AG04450 (cell line): ENCODE measurements around the gene STOM. TPM values are rescaled to one million over a fixed set of nuclear protein-coding genes. Genes with fewer than 3 reads are reported as not detected.

Source experiments
- CTCF ChIA-PET: fragments of 300-600, 350-600 bp; formaldehyde crosslinking; extraction: SDS; loops from one replicate; lab custom pipeline; 2022; ENCODE audit warnings: antibody characterized with exemption, inconsistent platforms; lab: Charles Lee
- POLR2A ChIA-PET: fragments of 350-600 bp; formaldehyde crosslinking; extraction: SDS; loops from one replicate; lab custom pipeline; 2021; ENCODE audit warnings: antibody characterized with exemption, inconsistent platforms; lab: Yijun Ruan, JAX
- DNase-seq: peaks from one replicate; pipeline ENCODE4 v3.0.0-alpha.2; 2011; ENCODE audit warnings: low read depth, low spot score
- H3K27ac ChIP-seq: one replicate; pipeline ENCODE4 v1.5.1; 2012; ENCODE audit warnings: low read depth, low read length, control low read depth
- H3K27me3 ChIP-seq: one replicate; pipeline ENCODE4 v1.6.0; 2012; ENCODE audit warnings: low read length; ENCODE audit not compliant: control insufficient read depth, insufficient read depth
- H3K4me3 ChIP-seq: 2 replicates; pipeline ENCODE4 v1.5.1; 2011; ENCODE audit warnings: mild to moderate bottlenecking, low read depth, low read length, control low read depth
- H3K9me3 ChIP-seq: 2 replicates; pipeline ENCODE4 v1.5.1; 2012; ENCODE audit warnings: low read length; ENCODE audit not compliant: control insufficient read depth, insufficient read depth
- polyA plus RNA-seq: library from polyadenylated mRNA; depleted of rRNA; stranded (reverse); fragments of >200 nt; gene quantifications from 2 replicates; pipeline ENCODE4 v1.2.3, GENCODE V29; 2011
- TF ChIP-seq, protein P1 (sequence below): IDR thresholded peaks from 2 replicates; pipeline ENCODE4 v1.5.1; 2011; ENCODE audit warnings: low read depth, low read length, control low read depth, inconsistent platforms

STOM gene
- polyA plus RNA-seq, 1 experiment, result 510 TPM

- no peak overlapping the region for H3K4me3 ChIP-seq
- TF ChIP-seq, protein P1, sequence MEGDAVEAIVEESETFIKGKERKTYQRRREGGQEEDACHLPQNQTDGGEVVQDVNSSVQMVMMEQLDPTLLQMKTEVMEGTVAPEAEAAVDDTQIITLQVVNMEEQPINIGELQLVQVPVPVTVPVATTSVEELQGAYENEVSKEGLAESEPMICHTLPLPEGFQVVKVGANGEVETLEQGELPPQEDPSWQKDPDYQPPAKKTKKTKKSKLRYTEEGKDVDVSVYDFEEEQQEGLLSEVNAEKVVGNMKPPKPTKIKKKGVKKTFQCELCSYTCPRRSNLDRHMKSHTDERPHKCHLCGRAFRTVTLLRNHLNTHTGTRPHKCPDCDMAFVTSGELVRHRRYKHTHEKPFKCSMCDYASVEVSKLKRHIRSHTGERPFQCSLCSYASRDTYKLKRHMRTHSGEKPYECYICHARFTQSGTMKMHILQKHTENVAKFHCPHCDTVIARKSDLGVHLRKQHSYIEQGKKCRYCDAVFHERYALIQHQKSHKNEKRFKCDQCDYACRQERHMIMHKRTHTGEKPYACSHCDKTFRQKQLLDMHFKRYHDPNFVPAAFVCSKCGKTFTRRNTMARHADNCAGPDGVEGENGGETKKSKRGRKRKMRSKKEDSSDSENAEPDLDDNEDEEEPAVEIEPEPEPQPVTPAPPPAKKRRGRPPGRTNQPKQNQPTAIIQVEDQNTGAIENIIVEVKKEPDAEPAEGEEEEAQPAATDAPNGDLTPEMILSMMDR, result no peak
- H3K27me3 ChIP-seq, result no peaks in the 10 kb centered on the region
- peak overlapping the region; percentile 58 for H3K27ac ChIP-seq
- ChIA-PET CTCF (interaction anchor here (0.7 to 1.2 kb wide), 2 partner anchors 41 to 93 kb away, joined by 3 to 7 read pairs; partner anchors contain the start of gene GSN), POLR2A (interaction anchor here (0.6 to 0.8 kb wide), 3 partner anchors 8 to 561 kb away, joined by 4 to 9 read pairs (median 9); no protein-coding TSS in a partner anchor)
- H3K9me3 ChIP-seq, result no peaks in the 10 kb centered on the region
- no peak for DNase-seq
Observed at GRCh38 chr9:121360601-121361374, 9.3 kb downstream of the STOM start.

- Histone ChIP-seq H3K4me3 (no peak overlapping the region), H3K27ac (no peak overlapping the region), H3K27me3 (no peaks in the 10 kb centered on the region), H3K9me3 (no peaks in the 10 kb centered on the region)
- TF ChIP-seq, protein P1, result no peak
- DNase-seq, result no peak
- CTCF ChIA-PET, result interaction anchor here (1.2 to 1.9 kb wide), 2 partner anchors 40 kb away, joined by 3 to 11 read pairs; no protein-coding TSS in a partner anchor
- POLR2A ChIA-PET, result no interaction called here
Observed at GRCh38 chr9:121359351-121360294, 10.4 kb downstream of the STOM start.

DNA sequence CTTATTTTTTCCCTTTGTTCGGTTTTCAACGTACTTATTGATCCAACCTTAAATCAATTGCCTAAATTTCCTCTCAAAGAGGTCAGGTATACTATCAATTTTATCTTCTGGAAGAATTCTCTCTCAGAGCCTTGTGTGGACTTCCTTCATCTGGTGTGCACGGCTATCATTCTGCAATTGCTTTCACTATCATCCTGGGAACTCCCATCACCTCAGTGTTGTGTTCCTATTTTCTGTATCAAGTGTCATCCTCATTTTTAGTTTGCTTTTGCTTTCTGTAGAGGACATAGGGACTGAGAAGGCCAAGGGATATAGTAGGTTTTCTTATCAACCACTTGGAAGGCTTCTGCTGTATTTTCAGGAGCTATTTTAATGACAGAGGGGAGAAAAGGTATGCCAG lies 11.3 kb downstream of the STOM start:
- ChIA-PET CTCF (interaction anchor here (0.5 to 1.9 kb wide), 2 partner anchors 39 to 107 kb away, joined by 3 to 11 read pairs; no protein-coding TSS in a partner anchor), POLR2A (no interaction called here)
- Histone ChIP-seq H3K27me3 (no peaks in the 10 kb centered on the region), H3K27ac (no peak overlapping the region), H3K4me3 (no peak overlapping the region), H3K9me3 (no peaks in the 10 kb centered on the region)
- DNase-seq, result no peak
- TF ChIP-seq, protein P1, result no peak

- H3K9me3 ChIP-seq, result no peaks in the 10 kb centered on the region
- ChIA-PET POLR2A (no interaction called here), CTCF (interaction anchor here (0.8 to 1.5 kb wide), 2 partner anchors 9 to 19 kb away, joined by 3 read pairs; no protein-coding TSS in a partner anchor)
- no peak for DNase-seq
- TF ChIP-seq, protein P1, result no peak
- H3K27ac ChIP-seq, result no peak overlapping the region
- H3K4me3 ChIP-seq, result no peak overlapping the region
- H3K27me3 ChIP-seq, result no peaks in the 10 kb centered on the region
Observed at GRCh38 chr9:121357011-121357410, 13.0 kb downstream of the STOM start.
